A673 (cell line): Measurements from ENCODE around the gene ESRRA.
A peak's percentile ranks its signal among the peaks of the same experiment; 100 is the strongest.

Experiments
- CTCF ChIP-seq: fragments of 300-800, 200-600 bp; sonication (generic); conservative IDR thresholded peaks from 2 replicates; pipeline ENCODE4 v1.5.1; 2017; ENCODE audit warnings: low read depth, mild to moderate bottlenecking, antibody characterized with exemption, low read length, moderate library complexity, mixed read lengths
- EZH2 ChIP-seq: fragments of 200-600 bp; sonication (generic); IDR thresholded peaks from 2 replicates; pipeline ENCODE4 v1.6.1; 2017; ENCODE audit warnings: borderline replicate concordance, low read depth, mild to moderate bottlenecking, mixed read lengths, antibody characterized with exemption, low read length; ENCODE audit not compliant: poor library complexity, severe bottlenecking

- TF ChIP-seq CTCF (no peak), EZH2 (peak; percentile 83)
These were observed 13.4 kb upstream of the ESRRA start for GRCh38 chr11:64291752-64292459.
